Measurements from ENCODE around the gene RAI14. TPM values are rescaled to one million over a fixed set of nuclear protein-coding genes. Genes with fewer than 3 reads are reported as not detected.

Gene RAI14
- total RNA-seq, 4 donors from 2014 or later, result 24.2 to 40.1 (median 28.0) TPM

- Histone ChIP-seq H3K4me1 (peaks cover 13% of the 10 kb centered on the region), H3K4me3 (no peak overlapping the region), H3K27me3 (no peaks in the 10 kb centered on the region), H3K9me3 (no peaks in the 10 kb centered on the region), H3K27ac (no peak overlapping the region), H3K36me3 (no peaks in the 10 kb centered on the region)
- no peak for DNase-seq (ENCODE audit: low spot score in 2 of 2)
- TF ChIP-seq CTCF (IDR thresholded peaks at IDR 0.05), result no peak
- TF ChIP-seq EP300 (IDR thresholded peaks at IDR 0.05), result no peak
- no peak for TF ChIP-seq POLR2A (IDR thresholded peaks at IDR 0.05)
- TF ChIP-seq POLR2AphosphoS5 (IDR thresholded peaks at IDR 0.05), result no peak
- WGBS, result 82% methylated on average over 7 of the region's 7 CpGs
These were observed 186.4 kb downstream of the RAI14 start for GRCh38 chr5:34842554-34842953.

GRCh38 chr5:34843497-34843896, 187.4 kb downstream of the RAI14 start:
- Histone ChIP-seq H3K27ac (no peak overlapping the region), H3K36me3 (no peaks in the 10 kb centered on the region), H3K9me3 (no peaks in the 10 kb centered on the region), H3K4me1 (peaks cover 10% of the 10 kb centered on the region), H3K4me3 (no peak overlapping the region), H3K27me3 (no peaks in the 10 kb centered on the region)
- DNase-seq (ENCODE audit: low spot score in 2 of 2), result no peak
- TF ChIP-seq POLR2A (IDR thresholded peaks at IDR 0.05), result no peak
- no peak for TF ChIP-seq CTCF (IDR thresholded peaks at IDR 0.05)
- TF ChIP-seq POLR2AphosphoS5 (IDR thresholded peaks at IDR 0.05), result no peak
- no peak for TF ChIP-seq EP300 (IDR thresholded peaks at IDR 0.05)
- 51% methylated on average over 2 of the region's 2 CpGs for WGBS

GRCh38 chr5:34844106-34844505, 188.0 kb downstream of the RAI14 start:
- Histone ChIP-seq H3K36me3 (no peaks in the 10 kb centered on the region), H3K27ac (no peak overlapping the region), H3K4me3 (no peak overlapping the region), H3K9me3 (no peaks in the 10 kb centered on the region), H3K27me3 (no peaks in the 10 kb centered on the region), H3K4me1 (peaks cover 7% of the 10 kb centered on the region)
- no peak for DNase-seq (ENCODE audit: low spot score in 2 of 2)
- WGBS, result 44% methylated on average over 3 of the region's 3 CpGs
- TF ChIP-seq EP300 (IDR thresholded peaks at IDR 0.05) (no peak), POLR2A (IDR thresholded peaks at IDR 0.05) (no peak), CTCF (IDR thresholded peaks at IDR 0.05) (no peak), POLR2AphosphoS5 (IDR thresholded peaks at IDR 0.05) (no peak)

GRCh38 chr5:34844999-34845398, 188.9 kb downstream of the RAI14 start:
- no peak for DNase-seq (ENCODE audit: low spot score in 2 of 2)
- Histone ChIP-seq H3K36me3 (no peaks in the 10 kb centered on the region), H3K27me3 (no peaks in the 10 kb centered on the region), H3K4me1 (no peaks in the 10 kb centered on the region), H3K27ac (no peak overlapping the region), H3K9me3 (no peaks in the 10 kb centered on the region), H3K4me3 (no peak overlapping the region)
- no peak for TF ChIP-seq EP300 (IDR thresholded peaks at IDR 0.05)
- no peak for TF ChIP-seq POLR2AphosphoS5 (IDR thresholded peaks at IDR 0.05)
- TF ChIP-seq CTCF (IDR thresholded peaks at IDR 0.05), result no peak
- no peak for TF ChIP-seq POLR2A (IDR thresholded peaks at IDR 0.05)
- 74% methylated on average over 4 of the region's 4 CpGs for WGBS

GRCh38 chr5:34847056-34847455, 190.9 kb downstream of the RAI14 start:
- H3K36me3 ChIP-seq, result no peaks in the 10 kb centered on the region
- no peaks in the 10 kb centered on the region for H3K27me3 ChIP-seq
- H3K9me3 ChIP-seq, result no peaks in the 10 kb centered on the region
- DNase-seq (ENCODE audit: low spot score in 2 of 2), result no peak
- H3K4me3 ChIP-seq, result no peak overlapping the region
- no peak overlapping the region for H3K27ac ChIP-seq
- no peaks in the 10 kb centered on the region for H3K4me1 ChIP-seq
- no peak for TF ChIP-seq POLR2AphosphoS5 (IDR thresholded peaks at IDR 0.05)
- TF ChIP-seq CTCF (IDR thresholded peaks at IDR 0.05), result no peak
- no peak for TF ChIP-seq POLR2A (IDR thresholded peaks at IDR 0.05)
- TF ChIP-seq EP300 (IDR thresholded peaks at IDR 0.05), result no peak
